Stimulated activated CD4-positive, alpha-beta T cell treated with anti-CD3 and anti-CD28 coated beads, Interleukin-4, amount 100 ng/mL, for 4 hours (primary cell): Measurements from ENCODE around the gene HRH4.

Experiments
- DNase-seq, 2 experiments: peaks; one replicate each; pipeline ENCODE4 v3.0.0-alpha.2; 2020

The HRH4 gene, protein sequence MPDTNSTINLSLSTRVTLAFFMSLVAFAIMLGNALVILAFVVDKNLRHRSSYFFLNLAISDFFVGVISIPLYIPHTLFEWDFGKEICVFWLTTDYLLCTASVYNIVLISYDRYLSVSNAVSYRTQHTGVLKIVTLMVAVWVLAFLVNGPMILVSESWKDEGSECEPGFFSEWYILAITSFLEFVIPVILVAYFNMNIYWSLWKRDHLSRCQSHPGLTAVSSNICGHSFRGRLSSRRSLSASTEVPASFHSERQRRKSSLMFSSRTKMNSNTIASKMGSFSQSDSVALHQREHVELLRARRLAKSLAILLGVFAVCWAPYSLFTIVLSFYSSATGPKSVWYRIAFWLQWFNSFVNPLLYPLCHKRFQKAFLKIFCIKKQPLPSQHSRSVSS

DNA sequence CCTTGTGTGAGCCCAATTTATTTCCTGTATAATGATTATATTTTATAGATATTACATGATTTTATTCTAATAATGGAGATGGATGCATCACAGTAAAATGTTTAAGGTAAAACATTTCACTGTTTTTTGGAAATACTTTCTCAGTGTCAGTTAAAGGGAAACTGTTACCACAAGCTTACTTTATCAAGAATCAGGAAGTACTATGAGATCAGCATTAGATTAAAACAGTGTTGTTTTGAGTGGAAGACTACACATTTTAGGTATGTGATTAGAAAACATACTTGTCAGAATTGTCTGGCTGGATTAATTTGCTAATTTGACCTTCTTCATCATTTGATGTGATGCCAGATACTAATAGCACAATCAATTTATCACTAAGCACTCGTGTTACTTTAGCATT, at the start of gene HRH4:
HRH4 (plus strand) TSS at position 250 of the 400 bp plus-strand sequence; CDS start at position 342, 92 bp downstream.
- no peak for DNase-seq

DNA sequence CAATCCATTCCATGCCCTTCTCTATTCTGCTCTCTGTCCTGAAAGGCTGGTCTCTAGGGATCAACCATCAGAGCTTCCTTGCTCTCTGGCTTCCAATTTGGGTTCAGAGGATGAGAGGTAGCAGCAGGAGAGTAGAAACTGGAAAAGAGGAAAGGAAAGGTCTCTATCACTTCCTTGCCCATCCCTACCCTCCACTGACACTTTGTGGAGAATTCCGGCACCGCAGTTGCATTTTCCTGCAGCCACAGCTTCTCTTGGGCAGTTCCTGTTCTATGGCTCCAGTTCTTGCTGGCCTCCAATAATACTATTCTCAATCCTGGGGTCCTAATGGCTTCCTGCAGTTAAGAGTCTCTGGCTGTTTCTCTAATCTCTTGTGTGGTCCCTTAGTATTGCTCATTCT, 47.3 kb upstream of the HRH4 start:
- DNase-seq = no peak

DNA sequence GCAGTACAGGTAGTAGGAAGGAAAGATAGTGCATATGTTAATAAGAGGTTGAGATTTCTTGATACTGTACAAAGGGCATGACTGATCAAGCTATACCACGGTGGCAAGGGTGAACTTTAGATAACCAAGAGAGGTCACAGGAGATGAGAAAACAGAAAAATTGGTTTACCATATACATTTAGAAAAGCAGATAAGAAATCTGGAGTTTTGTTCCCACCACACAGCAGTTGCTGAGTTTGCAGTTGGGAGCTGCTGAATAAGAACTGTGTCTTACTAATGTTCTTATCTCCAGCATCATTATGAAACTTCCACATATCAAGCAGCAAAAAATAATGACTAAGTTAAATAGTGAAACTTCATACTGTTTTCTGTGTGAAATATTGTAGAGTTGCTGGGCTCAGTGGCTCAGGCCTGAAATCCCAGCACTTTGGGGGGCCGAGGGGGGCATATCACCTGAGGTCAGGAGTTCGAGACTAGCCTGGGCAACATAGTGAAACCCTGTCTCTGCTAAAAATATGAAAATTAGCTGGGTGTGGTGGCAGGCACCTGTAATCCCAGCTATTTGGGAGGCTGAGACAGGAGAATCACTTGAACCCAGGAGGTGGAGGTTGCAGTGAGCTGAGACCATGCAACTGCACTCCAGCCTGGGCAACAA, 46.0 kb upstream of the HRH4 start:
- DNase-seq = no peak

DNA sequence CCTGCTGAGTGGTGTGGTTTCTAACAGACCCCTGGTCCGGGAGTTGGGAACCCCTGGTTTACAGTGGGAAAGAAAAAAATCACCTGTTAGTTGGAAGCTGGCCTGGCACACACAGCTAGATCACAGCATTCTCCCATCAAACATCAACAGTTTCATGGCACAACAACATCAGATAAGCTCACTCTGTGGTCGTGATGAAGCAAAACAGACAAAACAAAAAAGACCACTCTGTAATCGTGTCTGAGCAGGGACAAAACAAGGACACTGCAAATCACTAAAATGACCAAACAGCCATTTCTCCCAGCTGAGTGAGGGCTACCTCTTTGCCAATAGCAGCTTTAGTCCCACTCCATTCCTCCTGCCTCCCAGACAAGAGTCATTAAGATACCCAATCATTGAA, 43.0 kb upstream of the HRH4 start:
- DNase-seq = no peak

DNA sequence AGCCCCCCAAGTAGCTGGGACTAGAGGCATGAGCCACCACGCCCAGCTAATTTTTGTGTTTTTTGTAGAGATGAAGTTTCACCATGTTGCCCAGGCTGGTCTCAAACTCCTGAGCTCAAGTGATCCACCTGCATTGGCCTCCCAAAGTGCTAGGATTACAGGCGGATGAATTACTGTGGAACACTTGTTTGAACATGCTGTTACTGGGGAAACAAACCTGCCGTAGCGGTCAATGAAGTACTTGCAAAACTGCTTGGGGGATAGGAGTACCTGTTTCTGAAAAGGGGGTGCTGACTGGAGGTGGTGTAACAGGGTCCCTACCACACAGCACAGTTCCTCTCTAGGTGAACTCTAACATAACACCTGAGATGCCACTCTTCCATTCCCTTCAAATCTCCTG, 39.9 kb upstream of the HRH4 start:
- no peak for DNase-seq

DNA sequence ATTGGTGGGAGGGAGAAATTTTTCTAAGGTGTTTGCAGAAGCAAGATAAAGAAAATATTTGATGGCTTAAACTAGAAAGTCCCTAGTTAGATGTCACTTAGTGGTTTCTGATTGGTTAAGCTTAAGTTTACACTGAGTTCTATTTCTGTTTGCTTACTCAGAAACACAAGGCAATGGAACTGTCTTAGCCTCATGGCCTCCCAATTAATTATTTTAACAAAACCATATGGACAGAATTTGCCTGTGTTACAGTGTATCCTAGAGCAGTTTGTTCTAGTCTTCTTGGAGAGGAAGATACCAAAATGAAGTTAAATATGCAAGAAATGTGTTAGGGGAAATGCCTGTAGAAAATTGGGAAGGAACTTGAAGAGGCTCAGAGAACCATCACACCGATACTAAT, 38.6 kb upstream of the HRH4 start:
- DNase-seq = no peak

DNA sequence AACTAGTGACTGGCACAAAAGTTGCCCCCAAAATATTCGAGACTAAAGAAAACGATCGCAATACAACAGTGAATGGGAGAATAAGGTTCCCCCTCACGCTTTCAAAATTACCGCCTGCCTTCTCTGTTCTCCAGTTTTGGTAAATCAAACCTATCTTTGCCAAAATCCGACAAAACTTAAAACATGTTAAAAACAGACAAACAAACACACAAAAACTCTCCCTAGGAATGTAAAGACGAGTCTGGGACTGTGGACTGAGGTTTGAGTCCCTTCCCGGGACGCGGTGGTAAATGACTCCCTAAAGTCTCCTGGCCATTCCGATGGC, 34.4 kb upstream of the HRH4 start:
- no peak for DNase-seq

DNA sequence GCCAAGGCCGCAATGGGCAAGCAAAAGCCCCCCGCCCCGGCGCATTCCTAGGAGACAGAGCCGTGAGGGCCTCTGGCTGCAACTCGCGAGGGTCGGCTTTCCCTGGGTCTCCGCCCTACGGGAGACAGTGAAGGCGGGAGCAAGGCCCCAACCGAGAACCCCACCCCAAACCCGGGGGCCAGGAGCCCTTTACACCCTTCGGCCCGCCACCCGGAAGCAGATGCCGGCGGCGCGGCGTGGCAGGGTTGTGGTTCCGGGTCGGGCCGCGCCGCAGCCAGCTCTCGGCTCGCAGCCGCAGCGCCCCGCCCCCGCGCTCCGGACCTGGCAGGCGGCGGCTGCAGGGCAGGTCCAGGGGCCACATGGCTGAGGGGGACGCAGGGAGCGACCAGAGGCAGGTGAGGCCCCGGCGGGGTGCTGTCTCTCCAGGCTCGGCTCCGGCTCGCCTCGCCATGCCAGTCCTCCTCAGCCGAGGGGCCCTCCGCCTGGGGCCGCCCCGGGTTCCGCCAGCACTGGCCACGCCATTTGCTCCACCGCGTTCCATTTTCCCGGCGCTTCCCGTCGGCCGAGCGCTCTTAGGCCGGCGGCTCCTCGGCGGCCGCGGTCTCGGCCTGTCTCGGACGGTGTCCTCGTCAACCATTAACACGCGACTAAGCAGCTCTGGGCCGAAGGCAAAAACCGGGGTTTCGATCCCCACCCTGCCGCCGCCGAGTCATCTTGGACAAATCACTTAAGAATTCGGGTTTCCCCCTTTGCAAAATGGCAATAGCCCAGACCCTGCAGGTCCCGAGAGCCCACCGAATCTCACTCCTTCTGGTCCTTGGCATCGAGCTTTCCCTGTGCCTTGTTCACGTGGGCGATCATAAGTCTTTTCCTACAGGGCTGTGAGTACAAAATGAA, 33.8 kb upstream of the HRH4 start, which contains the start of gene IMPACT:
IMPACT (plus strand) TSS at position 273 of the 897 bp plus-strand sequence; CDS start at position 360, 87 bp downstream.
- DNase-seq = peak; percentile 75 to 81

DNA sequence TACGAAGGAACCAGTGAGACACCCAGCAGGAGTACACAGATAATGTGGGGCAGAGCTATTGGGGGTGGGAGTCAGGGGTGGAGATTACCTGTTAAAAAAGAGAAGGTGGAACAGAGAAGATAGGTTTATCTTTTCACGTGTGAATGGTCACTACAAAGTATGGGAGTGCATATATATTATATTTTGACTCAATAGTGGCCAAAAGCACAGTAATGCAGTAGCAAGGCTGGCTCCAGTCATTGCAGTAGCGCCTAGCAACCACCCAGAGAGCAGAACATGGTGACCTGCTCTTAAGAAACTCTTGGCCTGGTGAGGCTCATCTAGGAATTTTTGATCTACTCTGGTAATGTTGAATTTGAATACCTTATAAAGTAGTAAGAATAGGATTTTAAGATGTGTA, 33.0 kb upstream of the HRH4 start:
- no peak for DNase-seq

DNA sequence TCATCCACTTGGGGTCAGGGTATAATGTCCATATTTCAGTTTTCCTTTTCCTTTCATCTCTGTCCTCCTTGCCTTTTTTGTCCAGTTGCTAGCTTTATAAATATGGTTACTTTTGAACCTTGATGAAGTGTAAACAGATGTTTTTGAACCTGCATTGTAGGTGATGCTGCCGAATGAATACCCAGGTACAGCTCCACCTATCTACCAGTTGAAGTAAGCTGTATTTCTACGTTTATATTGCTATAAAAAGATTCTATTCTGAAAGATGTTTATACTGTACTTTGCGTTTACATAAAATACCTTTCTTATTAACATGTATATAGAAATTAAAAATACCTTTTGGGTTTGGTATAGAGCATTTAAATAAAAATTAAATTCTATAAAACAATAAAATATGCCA, 31.7 kb upstream of the HRH4 start:
- DNase-seq = no peak

DNA sequence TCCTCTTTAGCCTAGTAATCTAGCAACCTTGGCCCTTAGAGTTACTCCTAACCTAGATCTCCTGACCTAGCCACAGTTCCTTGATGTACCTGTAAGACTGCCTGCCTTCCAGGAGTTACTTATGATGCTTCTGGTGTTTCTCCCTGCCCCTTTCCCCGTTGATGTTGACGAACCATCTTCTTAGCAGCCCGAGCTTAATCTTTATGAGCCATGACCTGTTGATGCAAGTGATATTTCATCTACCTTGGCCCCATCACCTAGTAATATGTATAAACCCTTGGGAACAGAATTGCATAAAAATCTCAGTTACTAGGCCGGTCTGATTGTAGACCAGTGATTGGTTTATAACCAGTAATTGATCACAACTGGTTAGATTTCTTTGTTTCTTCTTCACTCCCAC, 31.2 kb upstream of the HRH4 start:
- DNase-seq = no peak

DNA sequence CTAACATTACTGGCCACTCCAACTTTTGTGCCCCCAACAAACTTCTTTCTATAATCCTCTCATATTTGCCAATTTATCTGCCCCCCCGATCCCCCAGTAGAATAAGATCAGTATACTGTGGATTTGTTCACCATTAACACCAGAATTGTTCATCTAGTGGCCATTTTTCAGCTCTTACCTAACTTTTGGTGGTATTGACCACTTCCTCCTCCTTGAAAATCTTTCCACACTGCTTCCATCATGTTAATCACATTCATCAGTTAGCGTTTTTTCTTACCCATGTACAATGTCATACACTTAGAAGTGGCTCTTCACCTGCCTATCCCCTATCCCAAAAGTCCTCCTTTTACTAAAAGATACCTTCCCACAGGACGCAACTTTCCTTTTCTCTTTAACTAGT, 27.8 kb upstream of the HRH4 start:
- DNase-seq = no peak

DNA sequence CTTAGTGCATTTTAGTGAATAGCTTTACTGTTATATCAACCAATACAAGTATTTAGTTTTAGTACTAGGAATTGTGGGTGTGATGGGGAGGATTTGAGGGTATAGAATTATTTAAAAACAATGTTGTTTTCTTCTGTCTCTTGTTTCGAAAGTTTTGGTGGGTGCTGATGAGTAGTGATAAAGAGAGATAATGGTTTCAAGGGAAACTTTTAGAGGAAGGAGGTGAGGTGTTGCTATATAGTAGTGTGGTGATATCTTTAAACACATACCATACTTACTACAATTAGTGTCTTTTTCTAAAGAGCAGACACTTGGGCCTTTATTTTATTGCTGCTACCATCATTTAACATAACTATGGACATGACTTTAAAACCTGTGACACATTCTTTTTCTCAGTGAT, 23.5 kb upstream of the HRH4 start:
- DNase-seq = no peak

DNA sequence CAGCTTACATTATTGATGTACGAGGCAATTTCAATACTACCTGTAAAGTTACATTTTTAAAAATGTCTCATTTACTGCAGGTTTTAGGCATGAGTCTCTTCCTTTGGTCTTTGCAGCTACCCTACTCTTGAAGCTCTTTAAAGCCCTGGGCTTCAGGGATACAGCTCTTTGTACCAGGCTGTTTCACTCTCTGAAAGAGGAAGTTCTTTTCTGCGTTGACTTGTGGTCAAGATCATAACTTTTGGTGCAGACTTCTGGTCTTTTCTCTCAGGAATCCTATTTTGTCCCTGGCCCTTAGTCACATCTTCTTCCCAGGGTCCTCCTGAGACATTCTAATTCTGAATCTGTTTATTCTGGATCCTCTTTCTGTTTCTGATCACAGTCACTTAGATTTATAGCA, 16.6 kb upstream of the HRH4 start:
- DNase-seq = no peak

DNA sequence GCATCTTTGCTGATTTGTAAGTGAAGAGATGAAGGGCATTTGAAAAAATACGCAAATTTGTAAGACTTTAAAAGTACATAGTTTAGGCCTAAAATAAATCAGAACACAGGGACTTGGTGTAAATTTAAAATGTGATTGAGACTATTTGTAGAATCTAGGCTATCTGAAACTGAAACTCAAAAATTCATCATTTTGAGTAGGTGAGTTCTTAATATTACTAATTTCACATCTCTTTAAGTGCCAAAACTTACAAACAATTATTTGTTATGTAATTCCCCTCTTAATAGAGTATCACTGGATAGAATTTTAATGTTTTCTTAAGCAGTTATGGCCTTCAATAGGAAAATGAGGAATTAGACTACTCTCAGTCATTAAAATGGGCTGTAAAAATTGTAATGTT, 14.0 kb upstream of the HRH4 start:
- no peak for DNase-seq

DNA sequence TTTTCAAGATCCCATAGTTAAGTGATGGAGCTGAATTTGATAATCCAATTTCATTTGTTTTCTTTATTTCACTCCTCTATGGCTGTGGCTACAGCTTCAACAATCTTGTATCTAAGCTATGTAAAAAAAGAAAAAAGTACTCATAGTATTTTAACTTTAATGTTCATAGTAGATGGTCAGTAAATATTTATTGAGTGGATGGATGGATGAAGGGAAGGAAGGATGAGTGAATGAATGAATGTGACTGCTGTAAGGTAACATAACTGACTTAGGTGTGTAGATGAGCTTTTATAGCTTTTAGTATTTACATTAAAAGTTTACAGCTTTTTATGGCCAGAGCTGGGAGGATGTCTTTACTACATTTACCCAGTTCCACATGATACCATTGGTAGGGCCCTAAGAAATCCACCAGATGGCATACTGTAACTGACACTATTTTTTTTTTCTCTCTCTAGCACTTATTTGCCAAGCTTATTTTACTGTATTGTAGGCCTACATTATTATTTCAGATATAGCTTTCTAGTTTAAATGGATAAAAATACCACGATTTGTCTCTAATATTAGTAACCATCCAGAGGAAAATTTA, 13.4 kb upstream of the HRH4 start:
- no peak for DNase-seq

DNA sequence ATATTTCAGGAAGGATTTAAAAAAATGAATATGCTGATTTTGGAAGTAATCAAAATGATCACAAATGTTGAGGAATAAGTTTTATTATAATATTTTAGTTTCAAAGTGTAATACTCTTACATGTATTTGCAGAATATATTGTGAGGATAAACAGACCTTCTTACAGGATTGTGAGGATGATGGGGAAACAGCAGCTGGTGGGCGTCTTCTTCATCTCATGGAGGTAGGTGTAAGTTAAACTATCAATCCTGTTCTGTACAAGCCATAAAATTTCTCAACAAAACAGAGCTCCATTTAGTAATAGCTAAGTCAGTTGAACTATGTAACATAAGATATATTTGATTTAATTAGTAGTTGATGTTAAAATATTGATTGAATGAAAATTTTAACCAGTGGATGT, 12.5 kb upstream of the HRH4 start:
- DNase-seq = no peak

DNA sequence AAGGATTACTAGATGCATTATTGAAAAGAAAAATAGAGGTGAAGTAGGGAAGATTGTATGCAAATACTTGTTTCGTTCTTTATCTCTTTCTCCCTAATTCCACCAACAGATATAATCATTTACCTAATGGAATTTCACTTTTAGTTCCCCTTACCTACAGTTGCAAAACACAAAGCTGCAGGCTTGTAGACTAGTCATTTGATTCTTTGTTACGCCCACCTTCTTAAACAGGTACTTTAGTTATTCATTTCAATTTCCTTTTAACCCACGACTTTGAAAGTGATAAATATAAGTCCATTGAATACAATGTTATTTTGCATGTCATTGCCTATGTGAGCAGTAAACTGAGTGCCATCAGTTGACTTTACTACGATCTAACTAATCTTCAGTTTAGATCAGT, 3.9 kb upstream of the HRH4 start:
- DNase-seq = no peak

DNA sequence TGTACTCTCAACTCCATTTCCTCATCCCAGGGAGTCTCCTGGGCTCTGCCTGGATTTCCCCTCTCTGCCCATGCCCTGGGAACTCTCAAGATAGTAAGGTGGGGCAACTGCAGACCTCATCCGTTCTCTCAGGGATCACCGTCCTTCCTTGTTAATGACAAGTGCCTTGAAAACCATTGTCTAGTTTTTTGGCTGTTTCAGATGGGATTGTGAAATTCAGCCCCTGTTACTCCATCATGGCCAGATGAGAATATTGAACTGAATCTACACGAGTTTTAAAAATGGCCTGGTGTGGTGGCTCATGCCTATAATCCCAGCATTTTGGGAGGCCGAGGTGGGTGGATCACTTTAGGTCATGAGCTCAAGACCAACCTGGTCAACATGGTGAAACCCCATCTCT, 665 bp upstream of the HRH4 start:
- DNase-seq = no peak

DNA sequence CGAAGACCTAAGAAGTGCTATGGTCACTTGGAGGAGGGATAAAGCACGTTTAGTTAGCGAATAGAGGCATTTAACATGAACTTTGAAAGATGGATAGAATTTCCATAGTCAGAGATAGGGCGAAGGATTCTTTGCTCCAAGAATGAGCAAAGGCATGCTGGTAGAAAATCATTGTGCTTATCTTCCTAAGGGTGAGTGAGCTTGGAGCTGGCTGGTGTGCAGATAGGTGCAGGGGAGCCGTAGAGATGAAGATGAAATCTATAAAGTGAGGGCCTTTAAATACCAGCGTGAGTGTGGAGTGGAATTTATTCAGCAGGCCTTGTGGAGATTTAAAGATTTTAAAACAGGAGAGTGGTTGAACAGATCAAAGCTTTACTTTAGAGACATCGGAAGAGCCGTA, 1.6 kb downstream of the HRH4 start:
- no peak for DNase-seq

DNA sequence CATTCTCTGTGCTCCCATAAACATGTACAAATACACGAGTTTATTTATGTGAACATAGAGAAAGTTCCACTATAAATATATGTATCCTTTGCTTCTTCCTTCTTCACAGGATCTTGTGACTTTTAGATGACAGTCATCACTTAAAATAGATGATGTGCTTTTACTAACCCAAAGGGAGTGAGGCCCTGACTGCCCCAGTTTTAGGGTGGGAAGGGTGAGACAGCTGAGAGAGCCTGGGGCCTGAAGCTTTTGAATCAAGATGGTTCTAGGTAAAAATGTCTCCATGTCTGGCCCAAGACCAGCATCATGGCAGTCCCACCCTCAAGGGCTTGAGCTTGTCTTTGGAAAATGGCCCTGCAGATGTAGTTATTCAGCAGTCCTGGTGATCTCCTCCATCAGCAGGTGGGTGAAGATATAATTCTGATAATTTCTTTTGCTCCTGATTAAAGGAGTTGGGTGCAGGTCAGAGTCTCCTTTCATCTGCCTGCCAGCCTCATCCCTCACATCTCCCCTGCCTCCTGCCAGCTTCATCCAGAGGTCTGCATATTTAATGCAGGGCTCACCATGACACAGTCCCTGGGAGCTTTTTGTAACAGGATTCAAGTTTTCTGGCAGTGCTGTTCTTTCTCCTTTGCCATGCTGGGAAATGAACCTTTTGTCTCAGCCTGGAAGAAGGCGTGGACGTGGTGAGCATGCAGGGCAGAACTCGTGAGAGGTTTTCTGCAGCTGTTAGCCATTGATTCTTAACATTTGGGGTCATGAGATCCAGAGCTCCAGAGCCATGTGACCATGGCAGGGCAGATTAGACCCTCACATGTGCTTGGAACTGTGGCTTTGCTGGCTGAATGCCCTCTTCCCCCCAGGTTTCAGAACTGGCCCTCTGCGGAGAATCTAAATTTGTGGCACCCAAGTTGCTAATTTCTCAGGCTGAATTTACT, 2.7 kb downstream of the HRH4 start:
- DNase-seq = no peak

DNA sequence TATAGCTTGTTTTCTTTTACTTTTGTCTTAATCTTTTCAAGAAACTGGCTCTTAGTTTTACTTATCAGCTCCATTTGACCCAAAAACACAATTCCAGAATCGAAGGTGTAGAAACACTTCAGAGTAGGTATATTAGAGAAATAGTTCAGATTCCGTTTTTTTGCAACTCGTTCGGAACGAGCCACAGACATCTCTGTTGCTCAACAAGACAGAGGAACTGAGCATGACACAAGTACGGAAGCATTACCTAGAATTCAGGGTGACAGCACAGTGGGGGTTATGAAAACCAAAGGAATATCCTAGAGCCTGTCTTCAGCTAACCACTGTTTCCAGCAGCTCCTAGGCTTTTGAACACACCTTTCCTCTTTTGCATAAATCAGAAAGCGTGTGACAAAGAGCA, 5.0 kb downstream of the HRH4 start:
- DNase-seq = no peak
